ENCODE results near the gene DSE.

Gene DSE

DNA sequence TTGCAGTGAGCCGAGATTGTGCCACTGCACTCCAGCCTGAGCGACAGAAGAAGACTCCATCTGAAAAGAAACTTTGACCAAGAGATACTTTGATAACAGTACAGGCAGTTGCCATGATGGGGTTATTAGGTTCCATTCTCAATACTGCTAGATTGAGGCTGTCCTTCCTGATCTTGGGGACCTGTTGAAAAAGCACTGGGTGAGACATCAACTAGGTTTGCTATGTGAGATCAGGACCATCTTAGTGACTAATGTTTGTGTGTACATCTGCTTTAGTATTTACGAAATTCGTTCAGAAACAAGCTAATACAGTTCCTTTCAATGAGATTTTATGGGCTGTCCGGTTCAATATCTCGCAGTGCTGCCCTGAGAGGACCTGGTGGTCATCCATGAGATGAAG lies 2.6 kb downstream of the DSE start:
- H3K27ac ChIP-seq = no peak overlapping the region
- TF ChIP-seq ZFX (IDR thresholded peaks at IDR 0.05; ENCODE audit: borderline replicate concordance) (no peak), CTCF (IDR thresholded peaks at IDR 0.05) (no peak)

DNA sequence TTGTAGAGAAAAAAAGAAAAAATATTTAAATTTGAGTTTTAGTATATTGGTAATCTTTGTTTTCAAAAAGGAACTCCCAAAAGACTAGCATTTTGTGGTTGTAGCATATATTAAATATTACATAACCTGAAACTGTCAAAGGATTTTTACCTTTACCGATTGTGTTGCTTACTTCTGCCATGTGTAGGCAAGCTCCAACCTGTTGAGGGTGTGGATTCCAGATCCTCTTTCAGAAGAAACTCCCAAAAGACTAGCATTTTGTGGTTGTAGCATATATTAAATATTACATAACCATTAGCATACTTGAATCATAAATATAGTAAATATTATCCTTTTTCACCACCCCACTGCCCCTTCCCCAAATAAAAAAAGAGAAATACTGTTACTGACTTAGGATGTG lies 3.2 kb downstream of the DSE start:
- TF ChIP-seq CTCF (IDR thresholded peaks at IDR 0.05) (no peak), ZFX (IDR thresholded peaks at IDR 0.05; ENCODE audit: borderline replicate concordance) (no peak)
- H3K27ac ChIP-seq = no peak overlapping the region

DNA sequence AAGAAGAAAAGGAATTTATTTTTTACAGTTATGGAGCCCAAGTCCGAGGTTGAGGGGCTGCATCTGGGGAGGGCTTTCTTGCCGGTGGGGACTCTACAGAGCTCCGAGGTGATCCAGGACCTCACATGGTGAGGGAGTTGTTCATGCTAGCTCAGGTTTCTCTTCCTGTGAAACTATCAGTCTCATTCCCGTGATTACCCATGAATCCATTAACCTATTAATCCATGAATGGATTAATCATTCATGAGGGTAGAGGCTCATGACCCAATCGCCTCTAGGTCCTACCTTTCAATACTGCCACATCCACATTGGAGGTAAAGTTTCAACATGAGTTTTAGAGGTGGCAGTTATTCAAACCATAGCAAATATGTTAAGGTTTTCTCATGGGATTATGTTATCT lies 3.8 kb downstream of the DSE start:
- TF ChIP-seq CTCF (IDR thresholded peaks at IDR 0.05) (no peak), ZFX (IDR thresholded peaks at IDR 0.05; ENCODE audit: borderline replicate concordance) (no peak)
- no peak overlapping the region for H3K27ac ChIP-seq

- H3K27ac ChIP-seq = no peak overlapping the region
- TF ChIP-seq CTCF (IDR thresholded peaks at IDR 0.05) (no peak), ZFX (IDR thresholded peaks at IDR 0.05; ENCODE audit: borderline replicate concordance) (no peak)
Measured at GRCh38 chr6:116375262-116375661, 4.5 kb downstream of the DSE start.

DNA sequence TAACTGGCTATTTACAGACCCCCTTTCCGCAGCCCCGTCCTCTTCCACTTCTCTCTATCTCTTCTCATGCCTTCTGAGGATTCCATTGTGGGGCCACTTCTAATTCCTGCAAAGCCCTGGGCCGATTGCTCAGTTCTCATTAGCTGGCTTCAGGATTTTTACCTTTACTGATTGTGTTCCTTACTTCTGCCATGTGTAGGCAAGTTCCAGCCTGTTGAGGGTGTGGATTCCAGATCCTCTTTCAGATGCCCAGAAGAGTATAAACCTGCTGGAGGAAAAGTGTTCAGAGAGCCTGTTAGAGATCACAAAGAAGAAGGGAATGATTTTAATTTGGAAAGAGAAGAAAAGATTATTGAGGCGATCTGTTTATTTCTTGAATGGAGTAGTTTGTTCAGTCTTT lies 5.4 kb downstream of the DSE start:
- TF ChIP-seq CTCF (IDR thresholded peaks at IDR 0.05) = no peak
- TF ChIP-seq ZFX (IDR thresholded peaks at IDR 0.05; ENCODE audit: borderline replicate concordance) = no peak
- no peak overlapping the region for H3K27ac ChIP-seq

DNA sequence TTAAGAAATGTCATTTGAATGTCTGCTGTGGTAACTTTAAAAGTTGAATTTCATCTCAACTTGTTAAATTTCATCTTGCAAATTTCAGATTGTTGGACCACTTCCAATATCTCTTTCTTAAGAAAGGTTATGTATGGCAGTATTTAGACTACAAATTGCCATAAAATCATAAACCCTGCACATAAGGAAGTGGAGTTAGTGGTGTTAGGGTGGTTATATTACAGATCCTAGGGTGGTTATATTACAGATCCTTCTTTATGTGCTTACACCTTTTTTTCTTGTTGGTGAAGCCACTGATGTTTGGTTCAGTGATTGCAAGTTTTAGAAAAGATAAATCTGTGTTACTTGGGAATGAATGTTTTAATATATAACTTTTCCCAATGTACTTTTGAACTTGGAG lies 9.0 kb downstream of the DSE start:
- H3K27ac ChIP-seq = no peak overlapping the region
- TF ChIP-seq ZFX (IDR thresholded peaks at IDR 0.05; ENCODE audit: borderline replicate concordance) = no peak
- no peak for TF ChIP-seq CTCF (IDR thresholded peaks at IDR 0.05)

- H3K27ac ChIP-seq = no peak overlapping the region
- no peak for TF ChIP-seq ZFX (IDR thresholded peaks at IDR 0.05; ENCODE audit: borderline replicate concordance)
- no peak for TF ChIP-seq CTCF (IDR thresholded peaks at IDR 0.05)
Measured at GRCh38 chr6:116380346-116380745, 9.6 kb downstream of the DSE start.
